B cell (primary cell): Measurements from ENCODE around the gene ITGA5. TPM values are rescaled to one million over a fixed set of nuclear protein-coding genes. Genes with fewer than 3 reads are reported as not detected.

Source experiments
- ATAC-seq: fragments of 200-7000 bp; cut with Tn5 transposase; one replicate; pipeline ENCODE4 v1.10.0; 2021; ENCODE audit warnings: low read depth, mild to moderate bottlenecking, moderate number of reproducible peaks, moderate library complexity
- CTCF ChIA-PET: fragments of 350-600 bp; sonication (Branson Sonifier 250); formaldehyde crosslinking; loops from one replicate; lab custom pipeline; 2021; ENCODE audit warnings: antibody characterized with exemption, inconsistent platforms; lab: Charles Lee
- POLR2A ChIA-PET: fragments of 350-600 bp; sonication (Branson Sonifier 250); formaldehyde crosslinking; loops from one replicate; lab custom pipeline; 2021; ENCODE audit warnings: antibody characterized with exemption; lab: Charles Lee
- DNase-seq: peaks from one replicate; pipeline ENCODE4 v3.0.0; 2013
- H2AFZ ChIP-seq: 2 replicates; pipeline ENCODE4 v1.6.1; 2012; ENCODE audit warnings: mild to moderate bottlenecking, low read depth, low read length; ENCODE audit not compliant: insufficient read depth, poor library complexity, severe bottlenecking
- H3K27ac ChIP-seq, 2 donors: 1 replicate in 1 of 2; 2 replicates in 1 of 2; pipeline ENCODE4 v1.5.1; 2012 to 2013; ENCODE audit warnings: low read length in 2 of 2, mild to moderate bottlenecking in 2 of 2, moderate library complexity in 1 of 2
- H3K27me3 ChIP-seq, 4 experiments: fragments of 200-600 bp in 1 of 4; sonication (generic) in 1 of 4; replicated peaks in 1 of 4; 1 replicate in 2 of 4; 2 replicates in 2 of 4; pipeline versions ENCODE4 v1.6.1 to v1.7.0; 2013 to 2016; ENCODE audit warnings: low read length in 3 of 4, mild to moderate bottlenecking in 2 of 4, mixed read lengths in 1 of 4, moderate library complexity in 1 of 4; ENCODE audit not compliant: insufficient read depth in 4 of 4, control insufficient read depth in 3 of 4; ENCODE audit errors: control extremely low read depth in 1 of 4
- H3K36me3 ChIP-seq, 2 experiments: replicated peaks in 1 of 2; 1 replicate in 1 of 2; 2 replicates in 1 of 2; pipeline versions ENCODE4 v1.6.1 to v1.7.1; 2013; ENCODE audit warnings: low read length in 1 of 2; ENCODE audit not compliant: insufficient read depth in 2 of 2, control insufficient read depth in 1 of 2; ENCODE audit errors: control extremely low read depth in 1 of 2, extremely low read depth in 1 of 2
- H3K4me1 ChIP-seq, 2 donors: fragments of 200-600 bp in 1 of 2; sonication (generic) in 1 of 2; 1 replicate in 1 of 2; 2 replicates in 1 of 2; pipeline versions ENCODE4 v1.5.1 to v1.6.1; 2013 to 2017; ENCODE audit warnings: low read length in 2 of 2; ENCODE audit not compliant: control insufficient read depth in 2 of 2, insufficient read depth in 2 of 2
- H3K4me2 ChIP-seq: replicated peaks from 2 replicates; pipeline ENCODE3; 2012; ENCODE audit warnings: mild to moderate bottlenecking, low read depth, low read length; ENCODE audit not compliant: poor library complexity, severe bottlenecking
- H3K4me3 ChIP-seq, 5 experiments: fragments of 200-600 bp in 1 of 5; sonication (generic) in 1 of 5; 1 replicate in 3 of 5; 2 replicates in 2 of 5; pipeline versions ENCODE4 v1.5.1 to v1.7.0; 2011 to 2016; ENCODE audit warnings: low read length in 4 of 5, mild to moderate bottlenecking in 4 of 5, low read depth in 2 of 5, control low read depth in 1 of 5, moderate library complexity in 1 of 5; ENCODE audit not compliant: insufficient read depth in 1 of 5; ENCODE audit errors: control extremely low read depth in 1 of 5, extremely low read depth in 1 of 5
- H3K79me2 ChIP-seq: fragments of 200-600 bp; sonication (generic); one replicate; pipeline ENCODE4 v1.6.0; 2016; ENCODE audit warnings: low read length; ENCODE audit not compliant: control insufficient read depth, insufficient read depth
- H3K9ac ChIP-seq: fragments of 200-600 bp; sonication (generic); 2 replicates; pipeline ENCODE4 v1.6.1; 2017; ENCODE audit warnings: mild to moderate bottlenecking, low read length, moderate library complexity
- H3K9me3 ChIP-seq, 3 donors: one replicate each; pipeline versions ENCODE4 v1.6.1 to v1.7.1; 2013; ENCODE audit warnings: low read length in 2 of 3; ENCODE audit not compliant: control insufficient read depth in 2 of 3, insufficient read depth in 1 of 3; ENCODE audit errors: control extremely low read depth in 1 of 3
- H4K20me1 ChIP-seq: 2 replicates; pipeline ENCODE4 v1.6.0; 2012; ENCODE audit warnings: mild to moderate bottlenecking, low read length; ENCODE audit not compliant: insufficient read depth, control insufficient read depth, poor library complexity, severe bottlenecking
- H3K27ac Mint-ChIP-seq: one replicate; pipeline ENCODE4 v1.8.0; 2021; ENCODE audit warnings: mixed read lengths
- H3K27me3 Mint-ChIP-seq: one replicate; pipeline ENCODE4 v1.8.0; 2021; ENCODE audit warnings: mixed read lengths
- H3K4me1 Mint-ChIP-seq: one replicate; pipeline ENCODE4 v1.8.0; 2021; ENCODE audit warnings: mixed read lengths
- H3K4me3 Mint-ChIP-seq: one replicate; pipeline ENCODE4 v1.8.0; 2021; ENCODE audit warnings: mixed read lengths
- H3K9me3 Mint-ChIP-seq: one replicate; pipeline ENCODE4 v1.8.0; 2022; ENCODE audit warnings: mixed read lengths; ENCODE audit not compliant: insufficient read depth
- CTCF ChIP-seq: fragments of 200-600 bp; IDR thresholded peaks from one replicate; pipeline ENCODE4 v1.8.0; 2022; ENCODE audit warnings: antibody characterized with exemption, mild to moderate bottlenecking
- EZH2 ChIP-seq: IDR thresholded peaks from 2 replicates; pipeline ENCODE4 v1.6.1; 2012; ENCODE audit warnings: borderline replicate concordance, low read depth, mild to moderate bottlenecking, moderate library complexity, low read length; ENCODE audit not compliant: insufficient read depth, poor library complexity, severe bottlenecking
- WGBS: methylation state at CpG from one replicate; pipeline ENCODE4 v1.1.5; 2013; ENCODE audit warnings: missing lambda C conversion rate; ENCODE audit not compliant: insufficient coverage; 5-methylcytosine and 5-hydroxymethylcytosine counted together
- intact Hi-C: fragments of 100-400 bp; cut with micrococcal nuclease; formaldehyde crosslinking; loops from one replicate; pipeline ENCODE4 v1.10.0; 2022
- polyA plus RNA-seq: library from polyadenylated mRNA; depleted of rRNA; stranded (reverse); fragments of >200 nt; gene quantifications from 2 replicates; pipeline ENCODE4 v1.2.3, GENCODE V29; 2012
- total RNA-seq, 2 donors: library from RNA; stranded (reverse); fragments of 120-200 nt in 1 of 2; gene quantifications; 1 replicate in 1 of 2; 2 replicates in 1 of 2; pipeline versions ENCODE4 v1.2.3 to v1.2.4, GENCODE V29; 2013 to 2022

The ITGA5 gene
- total and polyA plus RNA-seq, 2 donors (not counting 1 experiment from before 2014, with no cell fraction given): 3.6 to 6.1 TPM

GRCh38 chr12:54428050-54429013, 9.3 kb upstream of the ITGA5 start:
- no peak overlapping the region for H3K27ac Mint-ChIP-seq
- Histone ChIP-seq H3K4me3 (no peak overlapping the region), H3K36me3 (no peaks in the 10 kb centered on the region), H3K79me2 (no peaks in the 10 kb centered on the region), H3K27me3 (peaks cover 0 to 34% (median 4%) of the 10 kb centered on the region in 4 experiments), H3K27ac (no peak overlapping the region), H2AFZ (no peak overlapping the region), H4K20me1 (no peaks in the 10 kb centered on the region), H3K9ac (no peak overlapping the region), H3K4me1 (peaks cover 6% of the 10 kb centered on the region in 2 donors), H3K4me2 (no peak overlapping the region), H3K9me3 (no peaks in the 10 kb centered on the region)
- POLR2A ChIA-PET: no interaction called here
- TF ChIP-seq CTCF (no peak), EZH2 (no peak)
- H3K4me1 Mint-ChIP-seq: peaks cover 16% of the 10 kb centered on the region
- DNase-seq (no peak), ATAC-seq (no peak)
- no peaks in the 10 kb centered on the region for H3K9me3 Mint-ChIP-seq
- H3K4me3 Mint-ChIP-seq: no peak overlapping the region
- peaks cover 53% of the 10 kb centered on the region for H3K27me3 Mint-ChIP-seq
- intact Hi-C loops: no loop called here
- CTCF ChIA-PET: interaction anchor here (0.9 to 34.5 kb wide), 6 partner anchors 10 to 103 kb away, joined by 3 to 1030 read pairs (median 4); partner anchors contain the start of gene COPZ1
- 53% methylated on average over 6 of the region's 13 CpGs for WGBS

GRCh38 chr12:54427106-54427505, 8.0 kb upstream of the ITGA5 start:
- Histone ChIP-seq H4K20me1 (no peaks in the 10 kb centered on the region), H3K27me3 (peaks cover 0 to 36% (median 4%) of the 10 kb centered on the region in 4 experiments), H3K36me3 (no peaks in the 10 kb centered on the region), H3K27ac (no peak overlapping the region), H3K9ac (no peak overlapping the region), H3K4me2 (no peak overlapping the region), H2AFZ (no peak overlapping the region), H3K79me2 (no peaks in the 10 kb centered on the region), H3K4me3 (no peak overlapping the region), H3K4me1 (peaks cover 6% of the 10 kb centered on the region in 2 donors), H3K9me3 (no peaks in the 10 kb centered on the region)
- Mint-ChIP-seq H3K27ac (no peak overlapping the region), H3K4me3 (no peak overlapping the region), H3K27me3 (peaks cover 60% of the 10 kb centered on the region), H3K4me1 (peaks cover 14% of the 10 kb centered on the region), H3K9me3 (no peaks in the 10 kb centered on the region)
- no peak for TF ChIP-seq CTCF
- CTCF ChIA-PET: interaction anchor here (0.6 to 34.5 kb wide), 5 partner anchors 11 to 415 kb away, joined by 3 to 1030 read pairs (median 4); no protein-coding TSS in a partner anchor
- WGBS: 82% methylated on average over 1 of the region's 4 CpGs
- DNase-seq (no peak), ATAC-seq (no peak)
- intact Hi-C loops: no loop called here
- POLR2A ChIA-PET: no interaction called here
